Articular chondrocyte of knee joint (primary cell): Measurements from ENCODE around the gene LEMD3. TPM values are rescaled to one million over a fixed set of nuclear protein-coding genes. Genes with fewer than 3 reads are reported as not detected.

Experiments
- total RNA-seq: library from RNA; depleted of rRNA; stranded (reverse); fragments of >200 nt; gene quantifications from 2 replicates; pipeline ENCODE4 v1.2.3, GENCODE V29; 2012

Gene LEMD3
- total RNA-seq = 29.7 and 33.1 TPM in 2 replicates

DNA sequence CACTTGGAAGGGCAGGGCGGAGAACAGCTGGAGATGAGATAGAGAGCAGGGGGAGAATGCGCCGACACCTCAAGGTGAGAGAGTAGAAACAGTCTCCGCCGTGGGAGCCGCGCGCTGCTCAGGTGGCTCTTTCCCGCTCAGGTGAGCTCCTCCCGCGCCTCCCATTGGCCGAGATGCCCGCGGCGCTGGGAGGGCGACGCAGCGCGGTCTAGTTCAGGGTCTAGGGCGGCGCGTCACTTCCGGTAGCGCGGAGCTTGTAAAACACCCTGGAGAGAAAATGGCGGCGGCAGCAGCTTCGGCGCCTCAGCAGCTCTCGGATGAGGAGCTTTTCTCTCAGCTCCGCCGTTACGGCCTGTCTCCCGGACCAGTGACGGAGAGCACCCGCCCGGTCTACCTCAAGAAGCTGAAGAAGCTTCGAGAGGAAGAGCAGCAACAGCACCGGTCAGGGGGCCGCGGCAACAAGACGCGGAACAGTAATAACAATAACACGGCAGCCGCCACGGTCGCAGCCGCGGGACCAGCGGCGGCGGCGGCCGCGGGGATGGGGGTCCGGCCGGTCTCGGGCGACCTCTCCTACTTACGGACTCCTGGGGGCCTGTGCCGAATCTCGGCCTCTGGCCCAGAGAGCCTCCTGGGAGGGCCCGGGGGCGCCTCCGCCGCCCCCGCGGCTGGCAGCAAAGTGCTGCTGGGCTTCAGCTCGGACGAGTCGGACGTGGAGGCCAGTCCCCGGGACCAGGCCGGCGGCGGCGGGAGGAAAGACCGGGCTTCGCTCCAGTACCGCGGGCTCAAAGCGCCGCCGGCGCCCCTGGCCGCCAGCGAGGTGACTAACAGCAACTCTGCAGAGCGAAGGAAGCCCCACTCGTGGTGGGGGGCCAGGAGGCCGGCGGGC lies at the start of gene LEMD3:
Gene LEMD3 (plus strand): TSS at position 264 of the 889 bp plus-strand sequence. CDS start 14 bp downstream, at position 278.

GRCh38 chr12:65121049-65121955 lies 48.1 kb upstream of the LEMD3 start, which contains the start of gene WIF1:
Gene WIF1, minus strand, starts transcription at chr12:65121305. Its CDS starts 114 bp downstream, at chr12:65121191.

DNA sequence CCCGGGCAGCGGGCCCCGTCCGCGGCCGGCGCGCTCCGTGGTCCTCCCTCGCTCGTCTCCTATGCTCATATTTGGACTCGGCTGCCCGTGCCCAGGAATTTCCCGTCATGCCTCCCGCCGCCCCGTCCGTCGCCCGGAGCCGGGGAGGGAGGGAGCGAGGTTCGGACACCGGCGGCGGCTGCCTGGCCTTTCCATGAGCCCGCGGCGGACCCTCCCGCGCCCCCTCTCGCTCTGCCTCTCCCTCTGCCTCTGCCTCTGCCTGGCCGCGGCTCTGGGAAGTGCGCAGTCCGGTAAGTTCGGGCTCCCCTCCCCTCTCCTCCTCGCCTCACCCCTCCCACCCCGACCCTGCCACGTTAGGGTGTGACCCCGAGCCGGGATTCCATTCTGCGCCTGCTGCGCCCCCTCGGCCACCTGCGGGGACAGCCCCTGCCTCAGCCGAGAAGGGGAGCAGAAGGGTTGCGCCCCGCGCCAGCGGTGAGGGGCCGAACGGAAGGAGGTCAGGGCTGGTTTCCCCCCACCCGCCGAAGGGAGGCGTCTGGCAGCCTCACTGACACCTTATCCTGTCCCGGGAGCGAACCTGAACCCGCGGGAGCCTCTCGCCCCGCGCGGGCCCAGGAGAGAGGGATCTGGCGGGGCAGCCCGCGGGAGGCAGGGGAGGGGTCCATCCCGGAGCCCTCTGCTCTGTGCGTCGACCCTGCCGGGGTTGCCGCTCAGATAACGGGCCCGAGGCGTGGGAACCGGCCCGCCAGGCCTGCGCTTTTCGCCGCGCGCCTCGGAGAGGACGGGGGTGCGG lies 109.4 kb downstream of the LEMD3 start, which contains the start of gene MSRB3:
Gene MSRB3 (plus strand): TSS at position 108 of the 793 bp plus-strand sequence. CDS start 29,897 bp downstream, outside the sequence.

Other genes starting within 250 kb of the LEMD3 start
- gene WIF1, start 48.3 kb upstream of the LEMD3 start, total RNA-seq = not detected in 2 replicates
- 65.7 and 67.8 TPM in 2 replicates for gene MSRB3, start 109.1 kb downstream of the LEMD3 start, total RNA-seq